ENCODE results near the gene HBEGF.

HBEGF gene

GRCh38 chr5:140360681-140361479, 14.5 kb upstream of the HBEGF start:
- Histone ChIP-seq H2AFZ (ENCODE audit: low read depth, low read length) (no peak overlapping the region), H3K9ac (ENCODE audit: low read length) (no peak overlapping the region), H3K9me3 (ENCODE audit: insufficient read depth, low read length) (no peaks in the 10 kb centered on the region), H4K20me1 (ENCODE audit: insufficient read depth, low read length) (no peaks in the 10 kb centered on the region), H3K4me3 (ENCODE audit: low read length) (no peak overlapping the region), H3K79me2 (ENCODE audit: low read length) (no peaks in the 10 kb centered on the region), H3K27ac (ENCODE audit: low read length) (no peak overlapping the region), H3K36me3 (replicated peaks; ENCODE audit: low read depth, low read length) (no peaks in the 10 kb centered on the region), H3K27me3 (ENCODE audit: low read depth, low read length) (no peaks in the 10 kb centered on the region), H3K4me2 (ENCODE audit: low read length) (no peak overlapping the region), H3K4me1 (ENCODE audit: low read length) (peaks cover 9% of the 10 kb centered on the region)
- TF ChIP-seq, protein P1, sequence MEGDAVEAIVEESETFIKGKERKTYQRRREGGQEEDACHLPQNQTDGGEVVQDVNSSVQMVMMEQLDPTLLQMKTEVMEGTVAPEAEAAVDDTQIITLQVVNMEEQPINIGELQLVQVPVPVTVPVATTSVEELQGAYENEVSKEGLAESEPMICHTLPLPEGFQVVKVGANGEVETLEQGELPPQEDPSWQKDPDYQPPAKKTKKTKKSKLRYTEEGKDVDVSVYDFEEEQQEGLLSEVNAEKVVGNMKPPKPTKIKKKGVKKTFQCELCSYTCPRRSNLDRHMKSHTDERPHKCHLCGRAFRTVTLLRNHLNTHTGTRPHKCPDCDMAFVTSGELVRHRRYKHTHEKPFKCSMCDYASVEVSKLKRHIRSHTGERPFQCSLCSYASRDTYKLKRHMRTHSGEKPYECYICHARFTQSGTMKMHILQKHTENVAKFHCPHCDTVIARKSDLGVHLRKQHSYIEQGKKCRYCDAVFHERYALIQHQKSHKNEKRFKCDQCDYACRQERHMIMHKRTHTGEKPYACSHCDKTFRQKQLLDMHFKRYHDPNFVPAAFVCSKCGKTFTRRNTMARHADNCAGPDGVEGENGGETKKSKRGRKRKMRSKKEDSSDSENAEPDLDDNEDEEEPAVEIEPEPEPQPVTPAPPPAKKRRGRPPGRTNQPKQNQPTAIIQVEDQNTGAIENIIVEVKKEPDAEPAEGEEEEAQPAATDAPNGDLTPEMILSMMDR (IDR thresholded peaks at IDR 0.05; ENCODE audit: low read depth, low read length) = no peak
- TF ChIP-seq EZH2phosphoT487 (IDR thresholded peaks at IDR 0.05; ENCODE audit: low read depth) = no peak

DNA sequence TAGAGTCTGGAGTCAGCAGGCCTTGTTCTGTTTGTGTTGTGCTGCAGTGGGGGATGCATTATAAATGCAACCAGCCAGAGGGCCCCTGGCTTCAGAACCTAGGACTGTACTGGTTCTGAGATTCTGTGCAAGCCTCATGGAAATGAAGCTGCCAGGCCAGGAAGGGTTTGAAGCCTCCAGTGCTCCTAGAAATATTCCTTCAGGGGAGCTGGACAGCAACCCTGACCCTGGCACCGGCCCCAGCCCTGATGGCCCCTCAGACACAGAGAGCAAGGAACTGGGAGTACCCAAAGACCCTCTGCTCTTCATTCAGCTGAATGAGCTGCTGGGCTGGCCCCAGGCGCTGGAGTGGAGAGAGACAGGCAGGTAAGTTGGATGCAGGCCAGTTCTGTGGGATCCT, 13.7 kb upstream of the HBEGF start, which contains the start of gene SLC4A9:
SLC4A9 (plus strand) TSS at position 94 of the 400 bp plus-strand sequence; CDS start at position 137, 43 bp downstream.
- peaks cover 9% of the 10 kb centered on the region for H3K4me1 ChIP-seq (ENCODE audit: low read length)
- H3K4me3 ChIP-seq (ENCODE audit: low read length) = no peak within 1 kb of the TSS
- no peak within 1 kb of the TSS for H2AFZ ChIP-seq (ENCODE audit: low read depth, low read length)
- no peak within 1 kb of the TSS for H3K4me2 ChIP-seq (ENCODE audit: low read length)
- no peaks in the 10 kb centered on the region for H3K79me2 ChIP-seq (ENCODE audit: low read length)
- no peaks in the 10 kb centered on the region for H4K20me1 ChIP-seq (ENCODE audit: insufficient read depth, low read length)
- H3K9ac ChIP-seq (ENCODE audit: low read length) = no peak within 1 kb of the TSS
- no peaks in the 10 kb centered on the region for H3K27me3 ChIP-seq (ENCODE audit: low read depth, low read length)
- H3K36me3 ChIP-seq (replicated peaks; ENCODE audit: low read depth, low read length) = no peaks in the 10 kb centered on the region
- TF ChIP-seq, protein P1 (IDR thresholded peaks at IDR 0.05; ENCODE audit: low read depth, low read length) = no peak
- no peak for TF ChIP-seq EZH2phosphoT487 (IDR thresholded peaks at IDR 0.05; ENCODE audit: low read depth)
- no peaks in the 10 kb centered on the region for H3K9me3 ChIP-seq (ENCODE audit: insufficient read depth, low read length)
- no peak within 1 kb of the TSS for H3K27ac ChIP-seq (ENCODE audit: low read length)

DNA sequence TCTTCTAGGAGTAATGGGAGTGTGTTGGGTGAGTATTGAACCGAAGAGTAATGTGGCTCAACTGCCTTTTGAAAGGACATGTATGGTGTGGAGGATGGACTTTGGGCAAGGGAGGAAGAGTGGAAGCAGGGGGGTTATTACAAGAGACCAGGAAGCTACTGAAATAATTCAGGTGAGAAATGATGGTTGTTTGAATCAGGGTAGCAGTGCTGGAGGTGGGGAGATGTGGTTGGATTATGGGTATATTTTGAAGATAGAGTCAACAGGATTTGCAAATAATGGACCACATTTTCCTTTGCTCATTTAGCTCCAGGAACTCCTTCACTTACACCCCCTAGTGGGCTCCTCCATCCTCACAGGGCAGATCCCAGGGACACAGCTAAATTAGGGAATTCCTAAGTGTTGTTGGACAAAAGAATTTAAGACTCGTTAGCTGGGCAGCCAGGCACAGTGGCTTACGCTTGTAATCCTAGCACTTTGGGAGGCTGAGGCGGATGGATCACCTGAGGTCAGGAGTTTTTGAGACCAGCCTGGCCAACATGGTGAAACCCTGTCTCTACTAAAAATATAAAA, 12.4 kb upstream of the HBEGF start:
- Histone ChIP-seq H3K9me3 (ENCODE audit: insufficient read depth, low read length) (no peaks in the 10 kb centered on the region), H4K20me1 (ENCODE audit: insufficient read depth, low read length) (no peaks in the 10 kb centered on the region), H3K27ac (ENCODE audit: low read length) (no peak overlapping the region), H3K79me2 (ENCODE audit: low read length) (no peaks in the 10 kb centered on the region), H3K36me3 (replicated peaks; ENCODE audit: low read depth, low read length) (no peaks in the 10 kb centered on the region), H3K9ac (ENCODE audit: low read length) (no peak overlapping the region), H3K4me3 (ENCODE audit: low read length) (no peak overlapping the region), H3K4me1 (ENCODE audit: low read length) (peaks cover 9% of the 10 kb centered on the region), H2AFZ (ENCODE audit: low read depth, low read length) (no peak overlapping the region), H3K4me2 (ENCODE audit: low read length) (no peak overlapping the region), H3K27me3 (ENCODE audit: low read depth, low read length) (no peaks in the 10 kb centered on the region)
- TF ChIP-seq, protein P1 (IDR thresholded peaks at IDR 0.05; ENCODE audit: low read depth, low read length) = peak; percentile 14
- TF ChIP-seq EZH2phosphoT487 (IDR thresholded peaks at IDR 0.05; ENCODE audit: low read depth) = no peak

DNA sequence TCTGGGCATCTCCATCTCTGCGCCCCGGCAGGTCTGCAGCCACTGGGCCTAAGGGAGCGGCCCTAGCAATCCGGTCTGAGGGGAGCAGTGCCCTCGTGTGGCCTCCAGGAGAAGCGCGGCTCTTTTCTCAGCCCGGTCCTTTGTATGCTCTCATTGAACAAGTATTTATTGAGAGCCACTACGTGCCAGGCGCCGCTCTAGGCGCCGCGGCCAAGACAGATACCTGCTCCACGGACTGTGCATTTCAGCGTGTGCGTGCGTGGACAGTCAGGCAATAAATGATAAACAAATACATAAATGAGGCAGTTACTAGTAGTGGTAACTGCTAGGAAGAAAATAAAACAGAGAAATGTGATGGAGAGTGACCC, 11.3 kb upstream of the HBEGF start:
- Histone ChIP-seq H3K36me3 (replicated peaks; ENCODE audit: low read depth, low read length) (no peaks in the 10 kb centered on the region), H3K4me2 (ENCODE audit: low read length) (peak overlapping the region; percentile 98), H4K20me1 (ENCODE audit: insufficient read depth, low read length) (no peaks in the 10 kb centered on the region), H3K9me3 (ENCODE audit: insufficient read depth, low read length) (no peaks in the 10 kb centered on the region), H3K9ac (ENCODE audit: low read length) (peak overlapping the region; percentile 32; the same call in 1 of the 2 replicates), H3K27ac (ENCODE audit: low read length) (no peak overlapping the region), H3K79me2 (ENCODE audit: low read length) (no peaks in the 10 kb centered on the region), H2AFZ (ENCODE audit: low read depth, low read length) (peak overlapping the region; percentile 91), H3K4me1 (ENCODE audit: low read length) (peaks cover 9% of the 10 kb centered on the region), H3K4me3 (ENCODE audit: low read length) (peak overlapping the region; percentile 74), H3K27me3 (ENCODE audit: low read depth, low read length) (no peaks in the 10 kb centered on the region)
- no peak for TF ChIP-seq EZH2phosphoT487 (IDR thresholded peaks at IDR 0.05; ENCODE audit: low read depth)
- TF ChIP-seq, protein P1 (IDR thresholded peaks at IDR 0.05; ENCODE audit: low read depth, low read length) = peak; percentile 75

Data from OCI-LY3 (cell line).